ENCODE results near the gene CORO2B.

DNA sequence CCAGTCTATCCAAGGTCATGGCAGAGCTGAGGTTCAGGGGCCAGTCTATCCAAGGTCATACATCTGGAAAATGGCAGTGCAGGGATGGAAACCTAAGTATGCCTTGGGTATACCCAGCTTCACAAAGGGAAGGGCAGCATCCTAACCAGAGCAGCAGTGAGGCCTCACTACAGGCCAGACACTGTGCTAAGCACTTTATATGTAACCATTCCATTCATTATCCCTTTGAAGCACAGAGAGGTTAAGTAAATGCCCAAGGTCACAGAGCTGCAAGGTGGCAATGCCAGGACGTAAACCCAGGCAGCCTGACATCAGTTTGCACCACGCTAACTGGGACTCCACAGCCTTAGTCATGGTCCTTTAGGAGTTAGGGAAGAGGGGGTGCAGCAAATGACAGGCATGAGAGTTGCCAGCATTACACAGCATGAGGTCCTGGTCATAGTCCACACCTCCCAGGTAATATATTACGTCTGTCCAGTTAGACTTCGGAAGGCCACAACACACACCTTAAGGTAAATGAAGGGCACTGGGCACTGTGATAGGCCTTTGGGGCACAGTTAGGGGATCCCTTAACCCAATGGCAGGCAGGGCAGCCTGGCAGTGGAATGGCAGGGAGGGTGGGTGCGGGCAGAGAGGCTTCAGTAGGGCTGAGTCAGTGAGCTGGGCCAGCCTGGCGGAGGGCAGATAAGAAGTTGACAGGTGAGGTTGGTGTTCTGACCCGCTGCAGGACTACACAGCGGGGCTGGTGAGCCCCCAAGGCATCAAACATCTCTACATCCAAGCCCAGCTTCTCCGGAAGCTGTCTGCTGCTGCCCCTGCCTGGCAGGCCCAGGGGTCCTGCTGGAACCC, 21.1 kb upstream of the CORO2B start:
- TF ChIP-seq, protein P1, sequence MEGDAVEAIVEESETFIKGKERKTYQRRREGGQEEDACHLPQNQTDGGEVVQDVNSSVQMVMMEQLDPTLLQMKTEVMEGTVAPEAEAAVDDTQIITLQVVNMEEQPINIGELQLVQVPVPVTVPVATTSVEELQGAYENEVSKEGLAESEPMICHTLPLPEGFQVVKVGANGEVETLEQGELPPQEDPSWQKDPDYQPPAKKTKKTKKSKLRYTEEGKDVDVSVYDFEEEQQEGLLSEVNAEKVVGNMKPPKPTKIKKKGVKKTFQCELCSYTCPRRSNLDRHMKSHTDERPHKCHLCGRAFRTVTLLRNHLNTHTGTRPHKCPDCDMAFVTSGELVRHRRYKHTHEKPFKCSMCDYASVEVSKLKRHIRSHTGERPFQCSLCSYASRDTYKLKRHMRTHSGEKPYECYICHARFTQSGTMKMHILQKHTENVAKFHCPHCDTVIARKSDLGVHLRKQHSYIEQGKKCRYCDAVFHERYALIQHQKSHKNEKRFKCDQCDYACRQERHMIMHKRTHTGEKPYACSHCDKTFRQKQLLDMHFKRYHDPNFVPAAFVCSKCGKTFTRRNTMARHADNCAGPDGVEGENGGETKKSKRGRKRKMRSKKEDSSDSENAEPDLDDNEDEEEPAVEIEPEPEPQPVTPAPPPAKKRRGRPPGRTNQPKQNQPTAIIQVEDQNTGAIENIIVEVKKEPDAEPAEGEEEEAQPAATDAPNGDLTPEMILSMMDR (IDR thresholded peaks at IDR 0.05): no peak
- no peak for TF ChIP-seq POLR2A (IDR thresholded peaks at IDR 0.05)

Measured in ovary (tissue), 3 donors.